Measurements from ENCODE around the gene TUBA1B. TPM values are rescaled to one million over a fixed set of nuclear protein-coding genes. Genes with fewer than 3 reads are reported as not detected.

The TUBA1B gene
- total and polyA plus RNA-seq, 2 of the 8 experiments (the other 6 are each of a cell fraction or from before 2014, with no cell fraction given), result 2,092 to 6,837 TPM

DNA sequence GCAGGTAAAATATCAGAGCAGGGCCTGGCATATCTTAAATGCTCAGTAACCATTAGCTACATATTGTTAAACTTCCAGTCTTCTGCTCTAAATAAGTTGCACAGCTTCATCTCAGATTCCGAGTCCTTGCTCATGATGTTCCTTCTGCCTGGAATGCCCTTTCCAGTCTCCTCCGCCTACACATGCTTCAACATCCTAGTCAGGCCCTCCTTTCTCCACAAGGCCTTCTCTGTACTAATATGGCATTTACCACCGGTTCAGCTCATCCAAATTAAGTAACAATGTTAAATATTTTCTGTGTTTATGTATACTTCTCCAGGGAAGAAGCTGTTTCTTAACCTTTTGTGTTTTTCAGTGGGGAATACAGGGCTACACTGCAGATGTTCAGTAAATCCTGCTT is 45.1 kb downstream of the TUBA1B start:
- peaks cover 30 to 46% (median 39%) of the 10 kb centered on the region in 4 experiments for H3K27me3 ChIP-seq (replicated peaks in 1 of 4; ENCODE audit: control insufficient read depth in 3 of 4, extremely low read depth in 1 of 4, insufficient read depth in 3 of 4, low read length in 3 of 4)
- H2BK20ac ChIP-seq (ENCODE audit: low read length), result no peak overlapping the region
- H3K79me2 ChIP-seq (ENCODE audit: control insufficient read depth in 1 of 2, insufficient read depth in 2 of 2, low read length in 2 of 2), result no peaks in the 10 kb centered on the region
- H3K23ac ChIP-seq (ENCODE audit: insufficient read length), result no peak overlapping the region
- H2BK15ac ChIP-seq (ENCODE audit: low read length), result no peak overlapping the region
- no peak overlapping the region for H3K4me3 ChIP-seq (ENCODE audit: extremely low read depth in 1 of 4, insufficient read depth in 2 of 4, low read depth in 3 of 4, low read length in 4 of 4)
- DNase-seq (ENCODE audit: low read depth in 1 of 2, low spot score in 2 of 2) (no peak), FAIRE-seq (no peak)
- no peak overlapping the region for H4K5ac ChIP-seq (ENCODE audit: insufficient read length, low read depth, low read length)
- no peak overlapping the region for H2BK120ac ChIP-seq (replicated peaks; ENCODE audit: low read depth, low read length)
- H3K36me3 ChIP-seq (ENCODE audit: control insufficient read depth in 2 of 4, insufficient read depth in 4 of 4, low read length in 3 of 4), result peaks cover 0 to 4% (median 0%) of the 10 kb centered on the region in 4 experiments; a peak in 1 of 8 replicates
- H3K56ac ChIP-seq (replicated peaks; ENCODE audit: insufficient read length, low read depth, low read length), result no peak overlapping the region
- H3K4me1 ChIP-seq (replicated peaks in 1 of 4; ENCODE audit: control insufficient read depth in 3 of 4, insufficient read depth in 4 of 4, low read length in 3 of 4), result peaks cover 0 to 21% (median 7%) of the 10 kb centered on the region in 4 experiments; a peak in 6 of 7 replicates
- peaks cover 5% of the 10 kb centered on the region; the same call in 1 of the 2 replicates for H3K23me2 ChIP-seq (ENCODE audit: low read depth, low read length)
- no peaks in the 10 kb centered on the region; a peak in 1 of 4 replicates for H3K9me3 ChIP-seq (ENCODE audit: insufficient read depth in 2 of 2, low read depth in 1 of 2, low read length in 1 of 2)
- ChIA-PET POLR2A (ENCODE audit: partially characterized antibody) (interaction anchor here (1.1 to 2.2 kb wide), 3 partner anchors 39 to 44 kb away, joined by 3 to 6 read pairs (median 4); partner anchors contain the start of gene TUBA1B), CTCF (ENCODE audit: partially characterized antibody) (interaction anchor here (0.9 to 7.1 kb wide), 12 partner anchors 8 to 149 kb away, joined by 3 to 235 read pairs (median 8); partner anchors contain the start of genes DHH, LMBR1L and RHEBL1)
- no peak overlapping the region for H2AK5ac ChIP-seq (ENCODE audit: low read depth, low read length)
- no peak overlapping the region for H3K14ac ChIP-seq (ENCODE audit: insufficient read length)
- no peak overlapping the region for H3K4ac ChIP-seq (replicated peaks; ENCODE audit: insufficient read length, low read depth, low read length)
- no peak overlapping the region for H3K9ac ChIP-seq (replicated peaks in 1 of 4; ENCODE audit: extremely low read depth in 1 of 4, low read depth in 3 of 4, low read length in 3 of 4)
- no peak overlapping the region for H4K8ac ChIP-seq (ENCODE audit: extremely low read depth, insufficient read depth, low read length)
- no peak overlapping the region for H4K91ac ChIP-seq (replicated peaks; ENCODE audit: insufficient read length, low read length)
- no peak overlapping the region for H3K27ac ChIP-seq (ENCODE audit: low read depth, low read length)
- H2BK5ac ChIP-seq (ENCODE audit: low read depth, low read length), result no peak overlapping the region
- H2BK12ac ChIP-seq (ENCODE audit: low read depth, low read length), result no peak overlapping the region
- no peak overlapping the region for H3K4me2 ChIP-seq (ENCODE audit: insufficient read depth in 1 of 2, low read depth in 2 of 2, low read length in 2 of 2)
- peaks cover 4 to 6% of the 10 kb centered on the region in 2 experiments for H4K20me1 ChIP-seq (replicated peaks in 1 of 2; ENCODE audit: control insufficient read depth in 1 of 2, insufficient read depth in 2 of 2, low read length in 2 of 2)
- WGBS, 2 experiments (ENCODE audit: extremely low coverage in 1 of 2, insufficient coverage in 1 of 2, insufficient read length in 1 of 2, insufficient replicate concordance in 2 of 2, low coverage in 1 of 2, low lambda C conversion rate in 2 of 2, missing lambda C conversion rate in 1 of 2), result 85% methylated on average over 3 of the region's 3 CpGs; no CpG with 5 or more reads in 1 of the 2 experiments
- H3K79me1 ChIP-seq (ENCODE audit: low read depth, low read length), result no peaks in the 10 kb centered on the region
- H3K18ac ChIP-seq (ENCODE audit: extremely low read depth, low read length), result no peak overlapping the region
- H2AFZ ChIP-seq (ENCODE audit: low read length), result no peak overlapping the region
- TF ChIP-seq MAFK (IDR thresholded peaks at IDR 0.05; ENCODE audit: low read depth, low read length) (no peak), ASH2L (IDR thresholded peaks at IDR 0.05; ENCODE audit: low read length) (no peak), FOSL1 (IDR thresholded peaks at IDR 0.05; ENCODE audit: insufficient read depth, low read depth, low read length) (no peak), SIN3A (conservative IDR thresholded peaks at IDR 0.05 in 1 of 2, IDR thresholded peaks at IDR 0.05 in 1 of 2; ENCODE audit: low read depth in 1 of 2, low read length in 2 of 2) (no peak), POLR2AphosphoS5 (IDR thresholded peaks at IDR 0.05; ENCODE audit: low read depth, low read length) (no peak), SIX5 (IDR thresholded peaks at IDR 0.05; ENCODE audit: low read depth, low read length) (no peak), KDM4A (IDR thresholded peaks at IDR 0.05; ENCODE audit: low read depth, low read length, severe bottlenecking) (no peak), EGR1 (IDR thresholded peaks at IDR 0.05; ENCODE audit: borderline replicate concordance, low read depth, low read length) (no peak), CTBP2 (IDR thresholded peaks at IDR 0.05; ENCODE audit: borderline replicate concordance, insufficient read depth, insufficient read length, low read length) (no peak), HDAC6 (IDR thresholded peaks at IDR 0.05; ENCODE audit: low read depth, low read length) (no peak), E2F6 (IDR thresholded peaks at IDR 0.05) (no peak), SP2 (IDR thresholded peaks at IDR 0.05; ENCODE audit: low read length) (no peak), JUN (IDR thresholded peaks at IDR 0.05; ENCODE audit: low read depth, low read length) (no peak)
